KMS-11 (cell line): ENCODE measurements around the gene METTL15.
"Not testable (repeated sequence)": the region's sequence is repeated elsewhere in the genome, so short reads cannot be mapped to it uniquely, and the experiment has no call there.

ENCODE experiments used
- H2AFZ ChIP-seq: fragments of 200-600 bp; sonication (generic); 2 replicates; pipeline ENCODE4 v1.6.1; 2016; ENCODE audit warnings: antibody characterized with exemption, mixed run types, low read depth
- H3K27ac ChIP-seq: fragments of 200-600 bp; sonication (generic); 2 replicates; pipeline ENCODE4 v1.6.1; 2016; ENCODE audit warnings: mild to moderate bottlenecking, mixed run types
- H3K27me3 ChIP-seq: fragments of 200-600 bp; sonication (generic); 2 replicates; pipeline ENCODE4 v1.6.1; 2017; ENCODE audit warnings: mild to moderate bottlenecking, low read depth, mixed run types, moderate library complexity; ENCODE audit not compliant: insufficient read depth
- H3K36me3 ChIP-seq: fragments of 200-600 bp; sonication (generic); 2 replicates; pipeline ENCODE4 v1.6.1; 2017; ENCODE audit warnings: mild to moderate bottlenecking, mixed run types; ENCODE audit not compliant: insufficient read depth
- H3K4me1 ChIP-seq: fragments of 200-600 bp; sonication (generic); 2 replicates; pipeline ENCODE4 v1.6.1; 2016; ENCODE audit warnings: mild to moderate bottlenecking, low read depth, mixed run types; ENCODE audit not compliant: poor library complexity, severe bottlenecking
- H3K4me2 ChIP-seq: fragments of 200-600 bp; sonication (generic); 2 replicates; pipeline ENCODE4 v1.7.0; 2016; ENCODE audit warnings: mild to moderate bottlenecking, mixed run types
- H3K4me3 ChIP-seq: fragments of 200-600 bp; sonication (generic); IDR thresholded peaks from 2 replicates; pipeline ENCODE4 v1.6.1; 2017; ENCODE audit warnings: low read depth, low read length, mixed read lengths; ENCODE audit not compliant: insufficient read depth
- H3K79me2 ChIP-seq: fragments of 200-600 bp; sonication (generic); 2 replicates; pipeline ENCODE4 v1.6.1; 2016; ENCODE audit warnings: low read depth, mixed run types; ENCODE audit not compliant: insufficient read depth
- H3K9ac ChIP-seq: fragments of 200-600 bp; sonication (generic); 2 replicates; pipeline ENCODE4 v1.6.1; 2016; ENCODE audit warnings: mild to moderate bottlenecking, mixed run types
- H4K20me1 ChIP-seq: fragments of 200-600 bp; sonication (generic); 2 replicates; pipeline ENCODE4 v1.6.1; 2016; ENCODE audit warnings: mild to moderate bottlenecking, mixed run types; ENCODE audit not compliant: insufficient read depth
- CTCF ChIP-seq: fragments of 200-600 bp; sonication (generic); conservative IDR thresholded peaks from 2 replicates; pipeline ENCODE4 v1.6.1; 2017; ENCODE audit warnings: low read depth, mild to moderate bottlenecking, antibody characterized with exemption, low read length, moderate library complexity, mixed read lengths

Gene METTL15

GRCh38 chr11:28350216-28350615 is 242.0 kb downstream of the METTL15 start:
- TF ChIP-seq CTCF: no peak
- H3K79me2 ChIP-seq: no peaks in the 10 kb centered on the region
- H2AFZ ChIP-seq: no peak overlapping the region
- no peak overlapping the region for H3K9ac ChIP-seq
- no peaks in the 10 kb centered on the region for H3K27me3 ChIP-seq
- no peaks in the 10 kb centered on the region for H3K36me3 ChIP-seq
- H4K20me1 ChIP-seq: no peaks in the 10 kb centered on the region
- no peak overlapping the region for H3K4me3 ChIP-seq
- H3K4me1 ChIP-seq: no peaks in the 10 kb centered on the region
- H3K4me2 ChIP-seq: no peak overlapping the region
- H3K27ac ChIP-seq: no peak overlapping the region

- no peak for TF ChIP-seq CTCF
- H3K27ac ChIP-seq: no peak overlapping the region
- H3K36me3 ChIP-seq: no peaks in the 10 kb centered on the region
Observed at GRCh38 chr11:28353991-28354390, 245.8 kb downstream of the METTL15 start.

GRCh38 chr11:28366549-28367346 is 258.6 kb downstream of the METTL15 start:
- TF ChIP-seq CTCF: no peak
- Histone ChIP-seq H3K79me2 (no peaks in the 10 kb centered on the region), H3K4me2 (no peak overlapping the region), H3K27ac (no peak overlapping the region), H2AFZ (no peak overlapping the region), H3K4me1 (no peaks in the 10 kb centered on the region), H3K9ac (no peak overlapping the region), H4K20me1 (no peaks in the 10 kb centered on the region), H3K4me3 (no peak overlapping the region), H3K27me3 (no peaks in the 10 kb centered on the region), H3K36me3 (no peaks in the 10 kb centered on the region)

More at GRCh38 chr11:28353991-28354390, 245.8 kb downstream of the METTL15 start:
- Histone ChIP-seq H3K4me3 (no peak overlapping the region), H2AFZ (no peak overlapping the region), H3K4me1 (no peaks in the 10 kb centered on the region), H3K79me2 (no peaks in the 10 kb centered on the region), H3K27me3 (no peaks in the 10 kb centered on the region), H3K9ac (no peak overlapping the region), H4K20me1 (no peaks in the 10 kb centered on the region), H3K4me2 (no peak overlapping the region)

GRCh38 chr11:28378095-28378494 is 269.9 kb downstream of the METTL15 start:
- H3K4me1 ChIP-seq, H3K27me3 ChIP-seq, H3K9ac ChIP-seq: not testable (repeated sequence)

More at GRCh38 chr11:28378095-28378494, 269.9 kb downstream of the METTL15 start:
- H2AFZ ChIP-seq, H3K36me3 ChIP-seq, H3K27ac ChIP-seq, H3K4me3 ChIP-seq, H3K4me2 ChIP-seq, H3K79me2 ChIP-seq, H4K20me1 ChIP-seq: not testable (repeated sequence)
